Ovary (tissue), 9 donors: ENCODE measurements around the gene AGRP. TPM values are rescaled to one million over a fixed set of nuclear protein-coding genes. Genes with fewer than 3 reads are reported as not detected.

Source experiments
- DNase-seq, 5 donors: peaks; one replicate each; pipeline ENCODE4 v3.0.0-alpha.2; 2019 to 2020
- H3K27ac ChIP-seq, 2 donors: fragments of 200-600 bp; one replicate each; pipeline versions ENCODE4 v1.5.1 to v1.8.0; 2019 to 2022
- H3K27me3 ChIP-seq: fragments of 200-600 bp; one replicate; pipeline ENCODE4 v1.8.0; 2022
- H3K36me3 ChIP-seq: fragments of 200-600 bp; sonication (generic); one replicate; pipeline ENCODE4 v1.5.1; 2019
- H3K4me1 ChIP-seq: one replicate; pipeline ENCODE4 v1.8.1; 2013; ENCODE audit warnings: mild to moderate bottlenecking, moderate library complexity; ENCODE audit not compliant: insufficient read depth
- H3K4me3 ChIP-seq: fragments of 200-600 bp; sonication (generic); one replicate; pipeline ENCODE4 v1.5.1; 2017
- H3K9me3 ChIP-seq, 2 donors: fragments of 200-600 bp in 1 of 2; sonication (generic) in 1 of 2; one replicate each; pipeline versions ENCODE4 v1.5.1 to v1.8.1; 2013 to 2019; ENCODE audit warnings: mild to moderate bottlenecking in 1 of 2, moderate library complexity in 1 of 2
- CTCF ChIP-seq, 3 donors: fragments of 450-650 bp in 2 of 3; fragments of 200-600 bp in 1 of 3; IDR thresholded peaks; one replicate each; pipeline versions ENCODE4 v1.5.1 to v1.8.0; 2016 to 2022; ENCODE audit warnings: antibody characterized with exemption in 3 of 3, mild to moderate bottlenecking in 1 of 3
- EP300 ChIP-seq: sonication (generic); formaldehyde crosslinking; IDR thresholded peaks from one replicate; pipeline ENCODE4 v1.6.1; 2017; ENCODE audit warnings: antibody characterized with exemption
- POLR2A ChIP-seq: fragments of 450-650 bp; IDR thresholded peaks from one replicate; pipeline ENCODE4 v1.6.1; 2017; ENCODE audit warnings: antibody characterized with exemption, mild to moderate bottlenecking, moderate library complexity
- WGBS, 3 donors: extraction: QIAGEN DNeasy Blood & Tissue Kit in 1 of 3; methylation state at CpG; one replicate each; pipeline versions ENCODE4 v1.1.5 to v1.1.7; 2013 to 2017; 5-methylcytosine and 5-hydroxymethylcytosine counted together
- intact Hi-C, 4 donors: fragments of 100-400 bp; cut with DNase I; formaldehyde crosslinking; loops; one replicate each; pipeline versions ENCODE4 v1.11.0 to v1.15.1; 2022 to 2023
- polyA plus RNA-seq, 2 donors: library from polyadenylated mRNA; stranded (reverse); fragments of 200-250 nt in 1 of 2; fragments of 350-450 nt in 1 of 2; fragmentation: Illumina TruSeq in 1 of 2; extraction: RNeasy Lipid Tissue Mini Kit (QIAGEN cat#74804) in 1 of 2; gene quantifications; one replicate each; pipeline ENCODE4 v1.2.3, GENCODE V29; 2013 to 2014
- total RNA-seq, 7 donors: library from RNA; depleted of rRNA in 2 of 7; stranded (reverse); fragments of >200 nt in 2 of 7; fragmentation: NEBNext Ultra II Directional in 3 of 7; extraction: Animal tissue kit (Norgen Biotek cat#: 25700) in 3 of 7; gene quantifications; one replicate each; pipeline versions ENCODE4 v1.1.0 to v1.2.4, GENCODE V29; 2016 to 2023
- donor health status: DM: no; HTN: no; CAD: no; lungs with moderate emphysema.
- donor health status: DM: no; HTN: no; CAD: no.
- donor health status: Bipolar disorder and iron deficiency.
- donor health status: DM: yes; HTN: yes; CAD: no.
- donor health status: DM: no; HTN: no; CAD: no.
- donor health status: DM: yes; HTN: yes; CAD: no.

The AGRP gene
- total and polyA plus RNA-seq, 9 donors: 0.11 to 0.55 (median 0.48) TPM; not detected in 6

- WGBS, 3 donors: 41 to 49% (median 45%) methylated on average over 4 to 6 of the region's 6 CpGs
- intact Hi-C loops: loop anchor here in 1 of 4 donors (2.0 kb wide), 1 partner anchor 13 kb away; no protein-coding TSS in a partner anchor
- no peaks in the 10 kb centered on the region for H3K27me3 ChIP-seq
- TF ChIP-seq CTCF (IDR thresholded peaks at IDR 0.05) (no peak), EP300 (no peak), POLR2A (no peak)
- H3K4me1 ChIP-seq: peaks cover 45% of the 10 kb centered on the region
- no peaks in the 10 kb centered on the region for H3K9me3 ChIP-seq
- peak overlapping the region; percentile 14 to 76 for H3K27ac ChIP-seq
- H3K4me3 ChIP-seq: no peak overlapping the region
- H3K36me3 ChIP-seq: no peaks in the 10 kb centered on the region
- peak in 1 of 5 donors; percentile 41 for DNase-seq
These were observed 25.2 kb downstream of the AGRP start for GRCh38 chr16:67458121-67458641.

GRCh38 chr16:67457611-67458010 is 25.7 kb downstream of the AGRP start:
- intact Hi-C loops: loop anchor here in 1 of 4 donors (2.0 kb wide), 1 partner anchor 13 kb away; no protein-coding TSS in a partner anchor
- Histone ChIP-seq H3K9me3 (no peaks in the 10 kb centered on the region), H3K27ac (peak overlapping the region; percentile 21 to 76), H3K27me3 (no peaks in the 10 kb centered on the region), H3K4me3 (no peak overlapping the region), H3K4me1 (peaks cover 45% of the 10 kb centered on the region), H3K36me3 (no peaks in the 10 kb centered on the region)
- no peak for TF ChIP-seq POLR2A
- TF ChIP-seq CTCF (IDR thresholded peaks at IDR 0.05): no peak
- TF ChIP-seq EP300: no peak
- DNase-seq: no peak
- 18 to 25% (median 24%) methylated on average over 7 of the region's 7 CpGs for WGBS, 3 donors

- 21 to 48% (median 38%) methylated on average over 6 of the region's 6 CpGs for WGBS, 3 donors
- peak overlapping the region in 1 of 2 donors; percentile 5 for H3K27ac ChIP-seq
These were observed 26.8 kb downstream of the AGRP start for GRCh38 chr16:67456391-67457081.

GRCh38 chr16:67454852-67455251 is 28.5 kb downstream of the AGRP start:
- Histone ChIP-seq H3K9me3 (no peaks in the 10 kb centered on the region), H3K4me1 (peaks cover 46% of the 10 kb centered on the region), H3K27ac (no peak overlapping the region), H3K36me3 (no peaks in the 10 kb centered on the region), H3K27me3 (no peaks in the 10 kb centered on the region), H3K4me3 (no peak overlapping the region)
- TF ChIP-seq CTCF (IDR thresholded peaks at IDR 0.05): no peak
- TF ChIP-seq POLR2A: no peak
- no peak for TF ChIP-seq EP300
- WGBS, 3 donors: 94 to 95% (median 94%) methylated on average over 6 of the region's 6 CpGs
- no peak for DNase-seq
- intact Hi-C loops: no loop called here

More at GRCh38 chr16:67456391-67457081, 26.8 kb downstream of the AGRP start:
- peak in 3 of 5 donors; percentile 48 to 74 (median 60) for DNase-seq
- Histone ChIP-seq H3K4me3 (no peak overlapping the region), H3K36me3 (no peaks in the 10 kb centered on the region), H3K4me1 (peaks cover 49% of the 10 kb centered on the region), H3K9me3 (no peaks in the 10 kb centered on the region), H3K27me3 (no peaks in the 10 kb centered on the region)
- intact Hi-C loops: no loop called here
- TF ChIP-seq POLR2A (no peak), EP300 (no peak), CTCF (IDR thresholded peaks at IDR 0.05) (peak in 2 of 3 donors; percentile 26 to 30)
